Measurements from ENCODE around the gene ACSF2.

The ACSF2 gene

GRCh38 chr17:50437409-50437808 is 11.4 kb downstream of the ACSF2 start:
- no peaks in the 10 kb centered on the region for H3K9me3 ChIP-seq (ENCODE audit: control extremely low read depth in 1 of 5, control insufficient read depth in 4 of 5, insufficient read depth in 2 of 5, low read depth in 1 of 5, low read length in 4 of 5)
- CTCF ChIA-PET, result interaction anchor here (1.0 to 1.9 kb wide), 3 partner anchors 10 to 40 kb away, joined by 3 to 5 read pairs (median 5); partner anchors contain the start of gene LRRC59
- no peaks in the 10 kb centered on the region for H3K27me3 ChIP-seq (replicated peaks in 2 of 5; ENCODE audit: control insufficient read depth in 4 of 5, insufficient read depth in 5 of 5, low read length in 4 of 5)
- H3K27ac ChIP-seq (ENCODE audit: insufficient read depth in 1 of 2, low read depth in 1 of 2, low read length in 2 of 2, poor library complexity in 1 of 2, severe bottlenecking in 2 of 2), result no peak overlapping the region
- 100% methylated on average over 4 of the region's 4 CpGs for WGBS (ENCODE audit: insufficient coverage)
- H3K36me3 ChIP-seq (ENCODE audit: control insufficient read depth in 4 of 4, insufficient read depth in 4 of 4, low read length in 3 of 4), result peaks cover 0 to 10% (median 5%) of the 10 kb centered on the region in 4 experiments
- H3K4me1 ChIP-seq (ENCODE audit: control extremely low read depth in 1 of 4, control insufficient read depth in 4 of 4, insufficient read depth in 4 of 4, low read length in 3 of 4), result no peaks in the 10 kb centered on the region
- POLR2A ChIA-PET, result no interaction called here
- DNase-seq, result no peak
- H3K4me3 ChIP-seq (ENCODE audit: control insufficient read depth in 1 of 7, extremely low read depth in 1 of 7, insufficient read depth in 4 of 7, low read depth in 2 of 7, low read length in 6 of 7), result no peak overlapping the region

DNA sequence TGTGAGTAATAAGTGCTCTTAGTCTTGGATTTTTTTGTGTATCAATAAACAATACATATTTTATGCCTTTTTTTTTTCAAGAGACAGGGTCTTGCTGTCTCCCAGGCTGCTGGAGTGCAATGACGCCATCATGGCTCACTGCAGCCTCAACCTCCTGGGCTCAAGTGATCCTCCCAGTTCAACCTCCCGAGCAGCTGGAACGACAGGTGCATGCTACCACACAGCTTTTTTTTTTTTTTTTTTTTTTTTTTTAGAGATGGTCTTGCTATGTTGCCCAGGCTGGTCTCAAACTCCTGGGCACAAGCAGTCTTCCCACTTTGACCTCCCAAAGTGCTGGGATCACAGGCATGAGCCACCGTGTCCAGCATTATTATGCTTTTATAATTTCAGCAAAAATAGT is 13.0 kb downstream of the ACSF2 start:
- 100% methylated on average over 1 of the region's 4 CpGs for WGBS (ENCODE audit: insufficient coverage)
- Histone ChIP-seq H3K27me3 (replicated peaks in 2 of 5; ENCODE audit: control insufficient read depth in 4 of 5, insufficient read depth in 5 of 5, low read length in 4 of 5) (no peaks in the 10 kb centered on the region), H3K27ac (ENCODE audit: insufficient read depth in 1 of 2, low read depth in 1 of 2, low read length in 2 of 2, poor library complexity in 1 of 2, severe bottlenecking in 2 of 2) (no peak overlapping the region), H3K4me1 (ENCODE audit: control extremely low read depth in 1 of 4, control insufficient read depth in 4 of 4, insufficient read depth in 4 of 4, low read length in 3 of 4) (no peaks in the 10 kb centered on the region), H3K36me3 (ENCODE audit: control insufficient read depth in 4 of 4, insufficient read depth in 4 of 4, low read length in 3 of 4) (peaks cover 0 to 7% (median 3%) of the 10 kb centered on the region in 4 experiments), H3K4me3 (ENCODE audit: control insufficient read depth in 1 of 7, extremely low read depth in 1 of 7, insufficient read depth in 4 of 7, low read depth in 2 of 7, low read length in 6 of 7) (no peak overlapping the region), H3K9me3 (ENCODE audit: control extremely low read depth in 1 of 5, control insufficient read depth in 4 of 5, insufficient read depth in 2 of 5, low read depth in 1 of 5, low read length in 4 of 5) (no peaks in the 10 kb centered on the region)
- CTCF ChIA-PET, result interaction anchor here (1.3 kb wide), 1 partner anchor 17 kb away, joined by 3 read pairs; no protein-coding TSS in a partner anchor
- POLR2A ChIA-PET, result no interaction called here
- DNase-seq, result no peak

DNA sequence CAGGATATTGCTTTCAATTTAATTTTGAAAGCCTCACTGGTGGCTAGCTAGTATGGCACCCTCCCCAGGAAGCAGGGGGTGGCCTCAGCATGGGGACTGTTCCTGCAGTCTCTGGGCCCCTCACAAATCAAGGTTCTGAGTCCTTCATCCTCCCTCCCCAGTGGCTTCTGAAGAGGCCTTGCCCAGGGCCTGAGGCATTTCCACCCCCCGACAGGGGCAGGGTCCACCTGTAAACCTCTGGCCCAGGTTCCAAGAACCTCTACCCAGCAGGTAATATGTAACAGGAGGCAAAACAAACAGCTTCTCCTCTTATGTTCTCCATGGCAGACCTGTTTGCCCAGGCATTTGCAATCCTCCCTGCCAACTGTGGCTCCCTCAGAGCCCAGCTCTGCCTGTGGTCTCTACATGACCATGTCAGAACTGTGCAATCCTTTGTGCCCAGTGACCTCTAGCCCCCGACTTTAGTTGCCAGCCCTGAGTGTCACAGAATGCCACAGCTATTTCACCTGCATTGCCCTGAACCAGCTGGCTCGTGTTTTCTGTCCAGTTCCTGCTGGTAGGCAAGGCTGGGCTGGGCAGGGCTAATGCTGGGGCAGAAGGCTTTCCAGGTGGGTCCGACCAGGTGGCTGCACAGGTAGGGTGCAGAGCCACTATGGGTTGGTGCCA is 14.3 kb downstream of the ACSF2 start:
- 94% methylated on average over 4 of the region's 4 CpGs for WGBS (ENCODE audit: insufficient coverage)
- H3K4me3 ChIP-seq (ENCODE audit: control insufficient read depth in 1 of 7, extremely low read depth in 1 of 7, insufficient read depth in 4 of 7, low read depth in 2 of 7, low read length in 6 of 7), result no peak overlapping the region
- H3K27me3 ChIP-seq (replicated peaks in 2 of 5; ENCODE audit: control insufficient read depth in 4 of 5, insufficient read depth in 5 of 5, low read length in 4 of 5), result no peaks in the 10 kb centered on the region
- ChIA-PET POLR2A (no interaction called here), CTCF (no interaction called here)
- H3K27ac ChIP-seq (ENCODE audit: insufficient read depth in 1 of 2, low read depth in 1 of 2, low read length in 2 of 2, poor library complexity in 1 of 2, severe bottlenecking in 2 of 2), result no peak overlapping the region
- DNase-seq, result no peak
- H3K4me1 ChIP-seq (ENCODE audit: control extremely low read depth in 1 of 4, control insufficient read depth in 4 of 4, insufficient read depth in 4 of 4, low read length in 3 of 4), result no peaks in the 10 kb centered on the region
- H3K9me3 ChIP-seq (ENCODE audit: control extremely low read depth in 1 of 5, control insufficient read depth in 4 of 5, insufficient read depth in 2 of 5, low read depth in 1 of 5, low read length in 4 of 5), result no peaks in the 10 kb centered on the region
- H3K36me3 ChIP-seq (ENCODE audit: control insufficient read depth in 4 of 4, insufficient read depth in 4 of 4, low read length in 3 of 4), result peaks cover 0 to 7% (median 3%) of the 10 kb centered on the region in 4 experiments

DNA sequence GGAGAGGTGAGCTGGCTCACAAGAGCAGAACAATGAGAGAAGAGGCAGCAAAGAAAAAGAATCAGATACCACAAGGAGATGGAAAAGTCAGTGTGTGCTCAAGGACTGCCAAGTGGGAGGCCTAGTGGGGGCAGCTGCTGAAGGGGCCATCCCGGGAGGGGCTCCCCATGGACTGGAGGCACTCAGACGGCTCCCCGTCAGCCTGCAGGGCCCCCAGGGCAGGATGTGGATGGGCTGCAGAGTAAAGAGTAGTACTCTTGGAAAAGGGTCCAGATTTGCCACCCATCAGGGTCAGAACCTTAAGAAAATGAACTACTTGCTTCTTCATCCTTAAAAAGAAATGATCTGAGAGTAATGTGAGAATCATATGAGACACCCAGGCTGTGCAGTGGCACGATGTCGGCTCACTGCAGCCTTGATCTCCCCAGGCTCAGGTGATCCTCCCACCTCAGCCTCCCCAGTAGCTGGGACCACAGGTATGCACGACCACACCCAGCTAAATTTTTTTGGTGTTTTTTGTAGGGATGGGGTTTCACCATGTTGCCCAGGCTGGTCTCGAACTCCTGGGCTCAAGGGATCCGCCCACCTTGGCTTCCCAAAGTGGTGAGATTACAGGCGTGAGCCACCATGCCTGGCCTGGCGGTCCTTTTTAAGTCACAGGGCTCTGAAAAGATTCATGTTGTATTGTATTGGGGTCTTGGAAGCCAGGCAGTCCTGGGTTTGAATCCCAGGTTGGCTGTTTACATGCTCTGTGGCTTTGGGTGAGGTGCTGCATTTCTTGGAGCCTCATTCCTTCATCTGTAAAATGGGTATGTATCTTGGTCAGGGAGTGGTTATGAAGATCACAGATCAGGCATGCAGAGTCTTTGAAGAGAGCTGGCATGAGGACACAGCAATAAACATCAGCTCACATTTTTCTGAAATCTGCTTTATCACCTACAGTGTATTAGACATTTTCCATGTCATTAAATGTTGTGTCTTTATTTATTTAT is 15.1 kb downstream of the ACSF2 start:
- H3K4me1 ChIP-seq (ENCODE audit: control extremely low read depth in 1 of 4, control insufficient read depth in 4 of 4, insufficient read depth in 4 of 4, low read length in 3 of 4), result no peaks in the 10 kb centered on the region
- no peaks in the 10 kb centered on the region for H3K9me3 ChIP-seq (ENCODE audit: control extremely low read depth in 1 of 5, control insufficient read depth in 4 of 5, insufficient read depth in 2 of 5, low read depth in 1 of 5, low read length in 4 of 5)
- peaks cover 0 to 7% (median 2%) of the 10 kb centered on the region in 4 experiments for H3K36me3 ChIP-seq (ENCODE audit: control insufficient read depth in 4 of 4, insufficient read depth in 4 of 4, low read length in 3 of 4)
- CTCF ChIA-PET, result interaction anchor here (1.0 kb wide), 1 partner anchor 11 kb away, joined by 3 read pairs; no protein-coding TSS in a partner anchor
- DNase-seq, result no peak
- POLR2A ChIA-PET, result no interaction called here
- no peak overlapping the region for H3K27ac ChIP-seq (ENCODE audit: insufficient read depth in 1 of 2, low read depth in 1 of 2, low read length in 2 of 2, poor library complexity in 1 of 2, severe bottlenecking in 2 of 2)
- no peak overlapping the region for H3K4me3 ChIP-seq (ENCODE audit: control insufficient read depth in 1 of 7, extremely low read depth in 1 of 7, insufficient read depth in 4 of 7, low read depth in 2 of 7, low read length in 6 of 7)
- no peaks in the 10 kb centered on the region for H3K27me3 ChIP-seq (replicated peaks in 2 of 5; ENCODE audit: control insufficient read depth in 4 of 5, insufficient read depth in 5 of 5, low read length in 4 of 5)
- 100% methylated on average over 7 of the region's 10 CpGs for WGBS (ENCODE audit: insufficient coverage)

GRCh38 chr17:50443505-50443974 is 17.5 kb downstream of the ACSF2 start:
- DNase-seq, result no peak
- no peak overlapping the region for H3K27ac ChIP-seq (ENCODE audit: insufficient read depth in 1 of 2, low read depth in 1 of 2, low read length in 2 of 2, poor library complexity in 1 of 2, severe bottlenecking in 2 of 2)
- no peak overlapping the region for H3K4me3 ChIP-seq (ENCODE audit: control insufficient read depth in 1 of 7, extremely low read depth in 1 of 7, insufficient read depth in 4 of 7, low read depth in 2 of 7, low read length in 6 of 7)
- H3K9me3 ChIP-seq (ENCODE audit: control extremely low read depth in 1 of 5, control insufficient read depth in 4 of 5, insufficient read depth in 2 of 5, low read depth in 1 of 5, low read length in 4 of 5), result no peaks in the 10 kb centered on the region
- WGBS (ENCODE audit: insufficient coverage), result 90% methylated on average over 3 of the region's 3 CpGs
- ChIA-PET CTCF (interaction anchor here (0.9 to 1.2 kb wide), 3 partner anchors 17 to 187 kb away, joined by 3 to 4 read pairs (median 3); partner anchors contain the start of genes ACSF2 and LRRC59), POLR2A (interaction anchor here (0.7 kb wide), 1 partner anchor 52 kb away, joined by 3 read pairs; no protein-coding TSS in a partner anchor)
- H3K4me1 ChIP-seq (ENCODE audit: control extremely low read depth in 1 of 4, control insufficient read depth in 4 of 4, insufficient read depth in 4 of 4, low read length in 3 of 4), result no peaks in the 10 kb centered on the region
- H3K36me3 ChIP-seq (ENCODE audit: control insufficient read depth in 4 of 4, insufficient read depth in 4 of 4, low read length in 3 of 4), result no peaks in the 10 kb centered on the region
- H3K27me3 ChIP-seq (replicated peaks in 2 of 5; ENCODE audit: control insufficient read depth in 4 of 5, insufficient read depth in 5 of 5, low read length in 4 of 5), result no peaks in the 10 kb centered on the region

GRCh38 chr17:50444841-50445715 is 19.1 kb downstream of the ACSF2 start:
- 93% methylated on average over 6 of the region's 6 CpGs for WGBS (ENCODE audit: insufficient coverage)
- CTCF ChIA-PET, result interaction anchor here (0.8 to 1.2 kb wide), 3 partner anchors 14 to 186 kb away, joined by 3 to 4 read pairs (median 3); no protein-coding TSS in a partner anchor

More at GRCh38 chr17:50444841-50445715, 19.1 kb downstream of the ACSF2 start:
- no peaks in the 10 kb centered on the region for H3K27me3 ChIP-seq (replicated peaks in 2 of 5; ENCODE audit: control insufficient read depth in 4 of 5, insufficient read depth in 5 of 5, low read length in 4 of 5)
- POLR2A ChIA-PET, result interaction anchor here (1.1 kb wide), 1 partner anchor 12 kb away, joined by 3 read pairs; no protein-coding TSS in a partner anchor
- H3K4me3 ChIP-seq (ENCODE audit: control insufficient read depth in 1 of 7, extremely low read depth in 1 of 7, insufficient read depth in 4 of 7, low read depth in 2 of 7, low read length in 6 of 7), result no peak overlapping the region
- H3K4me1 ChIP-seq (ENCODE audit: control extremely low read depth in 1 of 4, control insufficient read depth in 4 of 4, insufficient read depth in 4 of 4, low read length in 3 of 4), result no peaks in the 10 kb centered on the region
- no peak for DNase-seq
- H3K36me3 ChIP-seq (ENCODE audit: control insufficient read depth in 4 of 4, insufficient read depth in 4 of 4, low read length in 3 of 4), result no peaks in the 10 kb centered on the region
- H3K9me3 ChIP-seq (ENCODE audit: control extremely low read depth in 1 of 5, control insufficient read depth in 4 of 5, insufficient read depth in 2 of 5, low read depth in 1 of 5, low read length in 4 of 5), result no peaks in the 10 kb centered on the region
- no peak overlapping the region for H3K27ac ChIP-seq (ENCODE audit: insufficient read depth in 1 of 2, low read depth in 1 of 2, low read length in 2 of 2, poor library complexity in 1 of 2, severe bottlenecking in 2 of 2)

All from common myeloid progenitor, CD34-positive (primary cell).